H1 (cell line): ENCODE data around the gene KRT6C. TPM values are rescaled to one million over a fixed set of nuclear protein-coding genes. Genes with fewer than 3 reads are reported as not detected.
A peak's percentile ranks its signal among the peaks of the same experiment; 100 is the strongest.

Source experiments
- CTCF ChIA-PET: fragments of 300-600 bp; sonication (Branson Sonifier 250); formaldehyde crosslinking; loops from one replicate; lab custom pipeline; 2021; ENCODE audit not compliant: partially characterized antibody; lab: Charles Lee
- POLR2A ChIA-PET: fragments of 300-600 bp; sonication (Branson Sonifier 250); formaldehyde crosslinking; loops from one replicate; lab custom pipeline; 2021; ENCODE audit warnings: inconsistent platforms; ENCODE audit not compliant: partially characterized antibody; lab: Charles Lee
- DNase-seq, 2 experiments: peaks; one replicate each; pipeline versions ENCODE4 v3.0.0 to v3.0.0-alpha.2; 2010 to 2022; ENCODE audit warnings: low spot score in 2 of 2, low read depth in 1 of 2, mixed read lengths in 1 of 2
- FAIRE-seq: peaks from 2 replicates; lab custom pipeline; 2011; peaks lifted over from hg19 to GRCh38; lab: Jason Lieb, UNC
- H2AFZ ChIP-seq: 2 replicates; pipeline ENCODE4 v1.8.1; 2012; ENCODE audit warnings: low read length, inconsistent platforms
- H2AK5ac ChIP-seq: 2 replicates; pipeline ENCODE4 v1.6.1; 2013; ENCODE audit warnings: low read depth, low read length
- H2BK120ac ChIP-seq: replicated peaks from 2 replicates; pipeline ENCODE3; 2013; ENCODE audit warnings: low read depth, low read length, inconsistent platforms
- H2BK12ac ChIP-seq: 2 replicates; pipeline ENCODE4 v1.6.1; 2013; ENCODE audit warnings: low read depth, low read length
- H2BK15ac ChIP-seq: 2 replicates; pipeline ENCODE4 v1.6.1; 2013; ENCODE audit warnings: low read length
- H2BK20ac ChIP-seq: 2 replicates; pipeline ENCODE4 v1.6.1; 2013; ENCODE audit warnings: low read length
- H2BK5ac ChIP-seq: 2 replicates; pipeline ENCODE4 v1.6.1; 2013; ENCODE audit warnings: low read depth, low read length
- H3K14ac ChIP-seq: 2 replicates; pipeline ENCODE4 v1.6.1; 2013; ENCODE audit warnings: inconsistent platforms; ENCODE audit not compliant: insufficient read length
- H3K18ac ChIP-seq: 2 replicates; pipeline ENCODE4 v1.6.1; 2013; ENCODE audit warnings: low read length; ENCODE audit errors: extremely low read depth
- H3K23ac ChIP-seq: 2 replicates; pipeline ENCODE4 v1.6.1; 2013; ENCODE audit warnings: inconsistent platforms; ENCODE audit not compliant: insufficient read length
- H3K23me2 ChIP-seq: 2 replicates; pipeline ENCODE4 v1.6.1; 2013; ENCODE audit warnings: low read depth, low read length
- H3K27ac ChIP-seq: 2 replicates; pipeline ENCODE4 v1.6.1; 2011; ENCODE audit warnings: low read depth, low read length, inconsistent platforms
- H3K27me3 ChIP-seq, 4 experiments: replicated peaks in 1 of 4; 1 replicate in 1 of 4; 2 replicates in 3 of 4; pipeline versions ENCODE4 v1.6.1 to v1.8.1; 2011 to 2013; ENCODE audit warnings: low read length in 3 of 4, mild to moderate bottlenecking in 3 of 4, inconsistent platforms in 2 of 4, mixed read lengths in 2 of 4, moderate library complexity in 1 of 4; ENCODE audit not compliant: control insufficient read depth in 3 of 4, insufficient read depth in 3 of 4; ENCODE audit errors: extremely low read depth in 1 of 4
- H3K36me3 ChIP-seq, 4 experiments: 2 replicates each; pipeline versions ENCODE4 v1.6.1 to v1.8.1; 2011 to 2013; ENCODE audit warnings: mild to moderate bottlenecking in 4 of 4, low read length in 3 of 4, moderate library complexity in 2 of 4, control low read depth in 1 of 4, inconsistent platforms in 1 of 4; ENCODE audit not compliant: insufficient read depth in 4 of 4, control insufficient read depth in 2 of 4
- H3K4ac ChIP-seq: replicated peaks from 2 replicates; pipeline ENCODE3; 2013; ENCODE audit warnings: low read length, low read depth, mixed read lengths, inconsistent platforms; ENCODE audit not compliant: insufficient read length
- H3K4me1 ChIP-seq, 4 experiments: replicated peaks in 1 of 4; 1 replicate in 1 of 4; 2 replicates in 3 of 4; pipeline versions ENCODE4 v1.6.1 to v1.8.1; 2011 to 2013; ENCODE audit warnings: low read length in 3 of 4, inconsistent platforms in 2 of 4, mixed read lengths in 1 of 4; ENCODE audit not compliant: insufficient read depth in 4 of 4, control insufficient read depth in 3 of 4
- H3K4me2 ChIP-seq, 2 experiments: 2 replicates each; pipeline versions ENCODE4 v1.6.1 to v1.8.1; 2011 to 2013; ENCODE audit warnings: low read depth in 2 of 2, low read length in 2 of 2, control low read depth in 1 of 2, inconsistent platforms in 1 of 2, mild to moderate bottlenecking in 1 of 2; ENCODE audit not compliant: insufficient read depth in 1 of 2
- H3K4me3 ChIP-seq, 4 experiments: fragments of 200-600, 300-600 bp in 1 of 4; sonication (generic), shearing (Covaris generic), sonication (Bioruptor Twin) in 1 of 4; 2 replicates each; pipeline versions ENCODE4 v1.5.1 to v1.8.1; 2011 to 2016; ENCODE audit warnings: low read length in 4 of 4, low read depth in 3 of 4, control low read depth in 2 of 4, inconsistent platforms in 2 of 4, mild to moderate bottlenecking in 2 of 4, mixed read lengths in 1 of 4, moderate library complexity in 1 of 4; ENCODE audit not compliant: insufficient read depth in 2 of 4; ENCODE audit errors: extremely low read depth in 1 of 4
- H3K56ac ChIP-seq: replicated peaks from 2 replicates; pipeline ENCODE3; 2013; ENCODE audit warnings: low read depth, mild to moderate bottlenecking, mixed read lengths, low read length, inconsistent platforms; ENCODE audit not compliant: insufficient read length
- H3K79me1 ChIP-seq: 2 replicates; pipeline ENCODE4 v1.6.1; 2013; ENCODE audit warnings: low read depth, low read length, control low read depth
- H3K79me2 ChIP-seq, 2 experiments: 2 replicates each; pipeline versions ENCODE4 v1.6.1 to v1.8.1; 2012 to 2013; ENCODE audit warnings: low read length in 2 of 2, mild to moderate bottlenecking in 2 of 2, inconsistent platforms in 1 of 2; ENCODE audit not compliant: insufficient read depth in 2 of 2, control insufficient read depth in 1 of 2
- H3K9ac ChIP-seq, 4 experiments: replicated peaks in 1 of 4; 1 replicate in 1 of 4; 2 replicates in 3 of 4; pipeline versions ENCODE4 v1.6.1 to v1.8.1; 2011 to 2013; ENCODE audit warnings: low read depth in 3 of 4, low read length in 3 of 4, control low read depth in 2 of 4, mild to moderate bottlenecking in 2 of 4, moderate library complexity in 2 of 4, inconsistent platforms in 1 of 4; ENCODE audit errors: extremely low read depth in 1 of 4
- H3K9me3 ChIP-seq, 2 experiments: 2 replicates each; pipeline versions ENCODE4 v1.6.1 to v1.8.1; 2012 to 2013; ENCODE audit warnings: mild to moderate bottlenecking in 2 of 2, moderate library complexity in 2 of 2, control low read depth in 1 of 2, inconsistent platforms in 1 of 2, low read depth in 1 of 2, low read length in 1 of 2, mixed read lengths in 1 of 2; ENCODE audit not compliant: insufficient read depth in 2 of 2
- H4K20me1 ChIP-seq, 2 experiments: replicated peaks in 1 of 2; 2 replicates each; pipeline versions ENCODE3 to v1.8.1; 2011 to 2013; ENCODE audit warnings: inconsistent platforms in 2 of 2, low read length in 2 of 2, mild to moderate bottlenecking in 1 of 2; ENCODE audit not compliant: insufficient read depth in 2 of 2, control insufficient read depth in 1 of 2
- H4K5ac ChIP-seq: 2 replicates; pipeline ENCODE4 v1.6.1; 2013; ENCODE audit warnings: low read length, low read depth, mixed read lengths, inconsistent platforms; ENCODE audit not compliant: insufficient read length
- H4K8ac ChIP-seq: 2 replicates; pipeline ENCODE4 v1.8.0; 2013; ENCODE audit warnings: mild to moderate bottlenecking, moderate library complexity, low read length, inconsistent platforms; ENCODE audit not compliant: insufficient read depth; ENCODE audit errors: extremely low read depth
- H4K91ac ChIP-seq: replicated peaks from 2 replicates; pipeline ENCODE3; 2013; ENCODE audit warnings: low read length, mixed read lengths, inconsistent platforms; ENCODE audit not compliant: insufficient read length
- ATF3 ChIP-seq: IDR thresholded peaks from 2 replicates; pipeline ENCODE4 v1.6.1; 2011; ENCODE audit warnings: low read depth, mild to moderate bottlenecking, low read length; ENCODE audit not compliant: insufficient read depth
- CTCF ChIP-seq, 3 experiments: IDR thresholded peaks; 1 replicate in 2 of 3; 2 replicates in 1 of 3; pipeline versions ENCODE4 v1.5.1 to v1.6.1; 2011; ENCODE audit warnings: low read length in 3 of 3, mild to moderate bottlenecking in 3 of 3, inconsistent platforms in 2 of 3, low read depth in 1 of 3, moderate library complexity in 1 of 3; ENCODE audit not compliant: insufficient read depth in 1 of 3; ENCODE audit errors: control extremely low read depth in 1 of 3
- EGR1 ChIP-seq: IDR thresholded peaks from 2 replicates; pipeline ENCODE4 v1.6.1; 2011; ENCODE audit warnings: low read depth, low read length, borderline replicate concordance
- HDAC2 ChIP-seq, 2 experiments: fragments of 300-600 bp in 1 of 2; sonication (generic) in 1 of 2; IDR thresholded peaks; 2 replicates each; pipeline ENCODE4 v1.6.1; 2011 to 2012; ENCODE audit warnings: low read depth in 2 of 2, low read length in 2 of 2, mild to moderate bottlenecking in 2 of 2, moderate library complexity in 2 of 2, borderline replicate concordance in 1 of 2, inconsistent platforms in 1 of 2
- KDM1A ChIP-seq: fragments of 200-600, 300-600 bp; sonication (generic); IDR thresholded peaks from 2 replicates; pipeline ENCODE4 v1.7.1; 2016; ENCODE audit warnings: mild to moderate bottlenecking, low read length, borderline replicate concordance
- KDM4A ChIP-seq: IDR thresholded peaks from one replicate; pipeline ENCODE4 v1.7.1; 2012; ENCODE audit warnings: low read depth, mild to moderate bottlenecking, moderate library complexity, low read length, inconsistent platforms; ENCODE audit not compliant: severe bottlenecking
- RBBP5 ChIP-seq: IDR thresholded peaks from 2 replicates; pipeline ENCODE4 v1.7.1; 2012; ENCODE audit warnings: low read depth, mild to moderate bottlenecking, inconsistent platforms, low read length, moderate library complexity, borderline replicate concordance
- WGBS, 2 experiments: shearing (Covaris generic) in 1 of 2; methylation state at CpG; one replicate each; pipeline versions ENCODE4 v1.1.6 to v1.1.7; 2013 to 2015; ENCODE audit warnings: low lambda C conversion rate in 2 of 2, mixed read lengths in 2 of 2, inconsistent platforms in 1 of 2, low coverage in 1 of 2, missing lambda C conversion rate in 1 of 2; ENCODE audit not compliant: insufficient replicate concordance in 2 of 2, insufficient coverage in 1 of 2, insufficient read length in 1 of 2; ENCODE audit errors: extremely low coverage in 1 of 2, missing lambda C conversion rate in 1 of 2; 5-methylcytosine and 5-hydroxymethylcytosine counted together
- polyA plus RNA-seq, 7 experiments: library from polyadenylated mRNA; depleted of rRNA in 3 of 7; stranded (reverse) in 5 of 7; unstranded in 2 of 7; fragments of >200 nt in 5 of 7; fragments of 200-250 nt in 2 of 7; gene quantifications; 1 replicate in 5 of 7; 2 replicates in 1 of 7; 4 replicates in 1 of 7; pipeline versions ENCODE4 v1.2.1 to v1.2.3, GENCODE V29; 2011 to 2013; ENCODE audit warnings: missing spikeins in 2 of 7, mixed read lengths in 2 of 7
- total RNA-seq: library from RNA; stranded (reverse); fragmentation: NEBNext Ultra II Directional; extraction: Animal tissue kit (Norgen Biotek cat#: 25700); gene quantifications from 2 replicates; pipeline ENCODE4 v1.2.1, GENCODE V29; 2021

Gene KRT6C
- total and polyA plus RNA-seq, 2 of the 8 experiments (the other 6 are each of a cell fraction or from before 2014, with no cell fraction given) = not detected

DNA sequence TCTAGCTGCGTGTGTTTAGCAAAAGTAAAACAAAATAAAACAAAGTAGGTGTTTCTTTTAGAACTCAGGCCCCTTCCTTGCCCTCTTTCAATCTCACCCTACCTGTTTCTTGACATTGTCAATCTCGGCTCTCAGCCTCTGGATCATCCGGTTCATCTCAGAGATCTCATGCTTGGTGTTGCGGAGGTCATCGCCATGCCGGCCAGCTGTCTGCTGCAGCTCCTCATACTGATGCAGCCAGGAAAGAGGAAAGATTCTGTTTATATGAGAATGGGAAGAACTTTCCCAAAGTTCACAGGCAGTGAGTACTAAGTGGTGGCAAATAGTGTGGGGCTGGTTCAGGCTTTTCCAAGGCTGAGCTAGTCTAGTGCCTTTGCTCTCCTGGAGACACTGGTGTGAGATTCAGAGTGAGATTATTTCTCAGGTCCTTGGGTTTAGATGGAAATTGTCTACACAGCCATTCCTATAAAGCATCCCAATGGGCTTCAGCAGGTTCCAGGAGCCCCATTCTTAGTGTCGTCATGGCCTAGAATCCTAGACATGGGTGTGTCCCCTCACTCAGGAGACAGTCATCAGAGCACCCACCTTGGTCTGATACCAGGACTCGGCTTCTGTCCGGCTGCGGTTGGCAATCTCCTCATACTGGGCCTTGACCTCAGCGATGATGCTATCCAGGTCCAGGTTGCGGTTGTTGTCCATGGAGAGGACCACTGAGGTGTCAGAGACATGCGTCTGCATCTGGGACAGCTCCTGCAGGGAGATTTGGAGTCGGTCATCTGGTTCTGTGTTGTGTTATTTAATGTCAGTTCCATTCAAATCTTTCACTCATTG, 43.6 kb upstream of the KRT6C start:
- Histone ChIP-seq H3K23me2 (no peaks in the 10 kb centered on the region), H3K79me2 (no peaks in the 10 kb centered on the region), H3K27me3 (no peaks in the 10 kb centered on the region), H4K91ac (no peak overlapping the region), H2BK20ac (no peak overlapping the region; the same call in 1 of the 2 replicates), H2BK12ac (no peak overlapping the region), H4K8ac (no peak overlapping the region), H4K20me1 (no peaks in the 10 kb centered on the region), H3K79me1 (no peaks in the 10 kb centered on the region), H3K23ac (no peak overlapping the region), H4K5ac (no peak overlapping the region), H2AK5ac (no peak overlapping the region), H3K4me2 (no peak overlapping the region), H2BK15ac (no peak overlapping the region), H3K4me3 (no peak overlapping the region), H3K9me3 (no peaks in the 10 kb centered on the region; a peak in 1 of 4 replicates), H3K36me3 (no peaks in the 10 kb centered on the region), H3K14ac (no peak overlapping the region), H3K4ac (no peak overlapping the region), H2BK120ac (no peak overlapping the region), H3K9ac (no peak overlapping the region), H3K56ac (no peak overlapping the region), H3K4me1 (no peaks in the 10 kb centered on the region; a peak in 1 of 7 replicates), H2BK5ac (no peak overlapping the region; the same call in 1 of the 2 replicates), H3K27ac (no peak overlapping the region), H2AFZ (no peak overlapping the region), H3K18ac (no peak overlapping the region)
- ChIA-PET CTCF (interaction anchor here (0.7 to 4.5 kb wide), 9 partner anchors 10 to 362 kb away, joined by 3 to 29 read pairs (median 3); no protein-coding TSS in a partner anchor), POLR2A (no interaction called here)
- DNase-seq (peak in 1 of 2 experiments; percentile 27), FAIRE-seq (no peak)
- WGBS, 2 experiments = 90% methylated on average over 14 of the region's 14 CpGs; no CpG with 5 or more reads in 1 of the 2 experiments
- no peak for TF ChIP-seq HDAC2 (IDR thresholded peaks at IDR 0.05; ENCODE audit: borderline replicate concordance in 1 of 2, low read depth in 2 of 2, low read length in 2 of 2)
- no peak for TF ChIP-seq EGR1
- TF ChIP-seq CTCF (IDR thresholded peaks at IDR 0.05; ENCODE audit: control extremely low read depth in 1 of 3, insufficient read depth in 1 of 3, low read depth in 1 of 3, low read length in 3 of 3) = no peak
- TF ChIP-seq RBBP5 = no peak
- TF ChIP-seq KDM4A = no peak
- TF ChIP-seq ATF3 = no peak
- no peak for TF ChIP-seq KDM1A
